Breast epithelium (tissue), 3 donors: ENCODE data around the gene CDK14.

Experiments used
- POLR2AphosphoS5 ChIP-seq, 3 donors: sonication (generic); formaldehyde crosslinking; IDR thresholded peaks; one replicate each; pipeline ENCODE4 v1.6.1; 2017; ENCODE audit warnings: antibody characterized with exemption in 3 of 3
- TF ChIP-seq, protein P1 (sequence below), 3 donors: fragments of 450-650 bp; IDR thresholded peaks; one replicate each; pipeline ENCODE4 v1.5.1; 2016 to 2017; ENCODE audit warnings: antibody characterized with exemption in 3 of 3, mild to moderate bottlenecking in 3 of 3, moderate library complexity in 3 of 3

- no peak for TF ChIP-seq POLR2AphosphoS5 (IDR thresholded peaks at IDR 0.05)
- TF ChIP-seq, protein P1, sequence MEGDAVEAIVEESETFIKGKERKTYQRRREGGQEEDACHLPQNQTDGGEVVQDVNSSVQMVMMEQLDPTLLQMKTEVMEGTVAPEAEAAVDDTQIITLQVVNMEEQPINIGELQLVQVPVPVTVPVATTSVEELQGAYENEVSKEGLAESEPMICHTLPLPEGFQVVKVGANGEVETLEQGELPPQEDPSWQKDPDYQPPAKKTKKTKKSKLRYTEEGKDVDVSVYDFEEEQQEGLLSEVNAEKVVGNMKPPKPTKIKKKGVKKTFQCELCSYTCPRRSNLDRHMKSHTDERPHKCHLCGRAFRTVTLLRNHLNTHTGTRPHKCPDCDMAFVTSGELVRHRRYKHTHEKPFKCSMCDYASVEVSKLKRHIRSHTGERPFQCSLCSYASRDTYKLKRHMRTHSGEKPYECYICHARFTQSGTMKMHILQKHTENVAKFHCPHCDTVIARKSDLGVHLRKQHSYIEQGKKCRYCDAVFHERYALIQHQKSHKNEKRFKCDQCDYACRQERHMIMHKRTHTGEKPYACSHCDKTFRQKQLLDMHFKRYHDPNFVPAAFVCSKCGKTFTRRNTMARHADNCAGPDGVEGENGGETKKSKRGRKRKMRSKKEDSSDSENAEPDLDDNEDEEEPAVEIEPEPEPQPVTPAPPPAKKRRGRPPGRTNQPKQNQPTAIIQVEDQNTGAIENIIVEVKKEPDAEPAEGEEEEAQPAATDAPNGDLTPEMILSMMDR (IDR thresholded peaks at IDR 0.05) = no peak
These were observed 361.8 kb downstream of the CDK14 start for GRCh38 chr7:90957883-90958282.
